K562 (cell line): ENCODE results near the gene NR1I3. TPM values are rescaled to one million over a fixed set of nuclear protein-coding genes. Genes with fewer than 3 reads are reported as not detected.

Experiments
- ATAC-seq: fragments of 200-7000 bp; cut with Tn5 transposase; 3 replicates; pipeline ENCODE4 v1.9.1; 2020; ENCODE audit warnings: moderate library complexity
- BruUV-seq: library from RNA; stranded (reverse); fragments of 400-500 nt; replicated peaks from 2 replicates; lab custom pipeline; 2021; lab: Mats Ljungman, UMichigan
- CTCF ChIA-PET: fragments of 300-600 bp; formaldehyde crosslinking; extraction: SDS; loops from one replicate; lab custom pipeline; 2021; ENCODE audit warnings: low intra/inter-chr PET ratio; lab: Yijun Ruan, JAX
- POLR2A ChIA-PET: fragments of 300-600, 350-650 bp; sonication (Branson Sonifier 250); formaldehyde crosslinking; extraction: SDS; loops from one replicate; lab custom pipeline; 2021; ENCODE audit warnings: antibody characterized with exemption, inconsistent platforms; lab: Yijun Ruan, JAX
- DNase-seq, 4 experiments: peaks; one replicate each; pipeline versions ENCODE4 v3.0.0 to v3.0.0-alpha.2; 2011 to 2018; ENCODE audit warnings: low spot score in 3 of 4, mixed read lengths in 3 of 4; ENCODE audit errors: extremely low read depth in 1 of 4
- FAIRE-seq: peaks from 2 replicates; lab custom pipeline; 2011; peaks lifted over from hg19 to GRCh38; lab: Jason Lieb, UNC
- H2AFZ ChIP-seq: 2 replicates; pipeline ENCODE4 v1.6.0; 2011; ENCODE audit warnings: low read depth, low read length, control low read depth, inconsistent platforms
- H3K27ac ChIP-seq: fragments of 200-600 bp; 3 replicates; pipeline ENCODE4 v1.8.0; 2011; ENCODE audit warnings: low read depth, mild to moderate bottlenecking, control low read depth, inconsistent platforms, low read length, moderate library complexity, mixed read lengths; ENCODE audit errors: extremely low read depth
- H3K27me3 ChIP-seq, 2 experiments: fragments of 300-600 bp in 1 of 2; 2 replicates in 1 of 2; 3 replicates in 1 of 2; pipeline versions ENCODE4 v1.6.0 to v1.8.0; 2011; ENCODE audit warnings: inconsistent platforms in 2 of 2, low read length in 2 of 2, mild to moderate bottlenecking in 1 of 2, mixed read lengths in 1 of 2, moderate library complexity in 1 of 2; ENCODE audit not compliant: control insufficient read depth in 2 of 2, insufficient read depth in 2 of 2
- H3K36me3 ChIP-seq: fragments of 300-600 bp; 3 replicates; pipeline ENCODE4 v1.8.0; 2011; ENCODE audit warnings: mild to moderate bottlenecking, low read length, inconsistent platforms; ENCODE audit not compliant: control insufficient read depth, insufficient read depth
- H3K4me1 ChIP-seq, 2 experiments: fragments of 200-600 bp in 1 of 2; replicated peaks in 1 of 2; 2 replicates in 1 of 2; 3 replicates in 1 of 2; pipeline versions ENCODE4 v1.5.1 to v1.8.0; 2011; ENCODE audit warnings: inconsistent platforms in 2 of 2, low read length in 2 of 2, mild to moderate bottlenecking in 1 of 2, mixed read lengths in 1 of 2, moderate library complexity in 1 of 2; ENCODE audit not compliant: control insufficient read depth in 2 of 2, insufficient read depth in 2 of 2
- H3K4me2 ChIP-seq: 2 replicates; pipeline ENCODE4 v1.6.1; 2011; ENCODE audit warnings: low read length, control low read depth, inconsistent platforms, mixed read lengths; ENCODE audit not compliant: insufficient read depth
- H3K4me3 ChIP-seq: fragments of 200-600 bp; sonication (generic), shearing (Covaris generic); 2 replicates; pipeline ENCODE4 v1.5.1; 2016; ENCODE audit warnings: control low read depth, inconsistent platforms
- H3K79me2 ChIP-seq: fragments of 200-600 bp; 3 replicates; pipeline ENCODE4 v1.8.0; 2011; ENCODE audit warnings: low read length, inconsistent platforms; ENCODE audit not compliant: control insufficient read depth, insufficient read depth
- H3K9ac ChIP-seq, 2 experiments: 2 replicates each; pipeline versions ENCODE4 v1.6.0 to v1.6.1; 2011; ENCODE audit warnings: low read depth in 2 of 2, low read length in 2 of 2, control low read depth in 1 of 2, inconsistent platforms in 1 of 2, mild to moderate bottlenecking in 1 of 2, mixed read lengths in 1 of 2; ENCODE audit not compliant: insufficient read depth in 1 of 2
- H3K9me1 ChIP-seq: one replicate; pipeline ENCODE4 v1.6.0; 2011; ENCODE audit warnings: inconsistent platforms, mild to moderate bottlenecking, low read length, moderate library complexity; ENCODE audit not compliant: control insufficient read depth, insufficient read depth
- H3K9me3 ChIP-seq: replicated peaks from 2 replicates; pipeline ENCODE4 v1.5.1; 2011; ENCODE audit warnings: low read depth, low read length, inconsistent platforms; ENCODE audit not compliant: control insufficient read depth, insufficient read depth
- H4K20me1 ChIP-seq: replicated peaks from 2 replicates; pipeline ENCODE4 v1.6.1; 2011; ENCODE audit warnings: low read length, inconsistent platforms, mixed read lengths; ENCODE audit not compliant: control insufficient read depth, insufficient read depth
- EGR1 ChIP-seq: fragments of 450-650 bp; conservative IDR thresholded peaks from 2 replicates; pipeline ENCODE4 v1.6.1; 2017; ENCODE audit warnings: mild to moderate bottlenecking
- HBP1 ChIP-seq: fragments of 450-650 bp; formaldehyde crosslinking; IDR thresholded peaks from 2 replicates; pipeline ENCODE4 v1.4.0; 2022; ENCODE audit warnings: missing genetic modification characterization
- PHTF2 ChIP-seq: fragments of 250-450 bp; sonication (Bioruptor Pico); IDR thresholded peaks from 2 replicates; pipeline ENCODE4 v1.5.0; 2021; ENCODE audit warnings: mild to moderate bottlenecking
- POLR2AphosphoS2 ChIP-seq: IDR thresholded peaks from 2 replicates; pipeline ENCODE4 v1.6.1; 2012; ENCODE audit warnings: low read length, improper control_type of control experiment
- POLR2G ChIP-seq: fragments of 200-400 bp; formaldehyde crosslinking; IDR thresholded peaks from 2 replicates; pipeline ENCODE4 v1.6.1; 2017; ENCODE audit warnings: low read depth, mild to moderate bottlenecking, antibody characterized with exemption, low read length, moderate library complexity
- RBFOX2 ChIP-seq: fragments of 200-400 bp; formaldehyde crosslinking; IDR thresholded peaks from 2 replicates; pipeline ENCODE4 v1.6.1; 2017; ENCODE audit warnings: low read depth, mild to moderate bottlenecking, low read length, moderate library complexity
- RERE ChIP-seq: sonication (generic); formaldehyde crosslinking; IDR thresholded peaks from 2 replicates; pipeline ENCODE4 v1.8.0; 2023; ENCODE audit warnings: missing genetic modification reagents, mild to moderate bottlenecking, borderline replicate concordance
- THRB ChIP-seq: fragments of 450-650 bp; formaldehyde crosslinking; conservative IDR thresholded peaks from 2 replicates; pipeline ENCODE4 v1.4.0; 2022; ENCODE audit warnings: mild to moderate bottlenecking, missing genetic modification characterization
- ZNF23 ChIP-seq: fragments of 250-450 bp; sonication (Bioruptor Pico); IDR thresholded peaks from 2 replicates; pipeline ENCODE4 v1.4.0; 2020; ENCODE audit warnings: mild to moderate bottlenecking
- ZNF445 ChIP-seq: fragments of 250-450 bp; sonication (Bioruptor Pico); IDR thresholded peaks from 2 replicates; pipeline ENCODE4 v1.4.0; 2020; ENCODE audit warnings: low read depth, mild to moderate bottlenecking, moderate library complexity
- WGBS: fragments of 100-300 bp; shearing (Covaris generic); methylation state at CpG from one replicate; pipeline ENCODE4 v1.1.6; 2016; ENCODE audit warnings: low coverage, mixed read lengths; ENCODE audit not compliant: insufficient coverage; ENCODE audit errors: missing lambda C conversion rate; 5-methylcytosine and 5-hydroxymethylcytosine counted together
- in situ Hi-C: fragments of 300-500 bp; cut with MboI; formaldehyde crosslinking; loops from 4 replicates; pipeline ENCODE4 v1.15.0; 2018; ENCODE audit warnings: inconsistent platforms, mixed read lengths
- intact Hi-C: fragments of 100-400 bp; cut with micrococcal nuclease; formaldehyde crosslinking; loops from 2 replicates; pipeline ENCODE4 v1.14.2; 2022
- polyA plus RNA-seq, 8 experiments: library from polyadenylated mRNA; depleted of rRNA in 4 of 8; stranded (reverse) in 5 of 8; unstranded in 3 of 8; fragments of >200 nt; fragmentation: Nextera tagmentation in 2 of 8; fragmentation: Illumina TruSeq in 1 of 8; extraction: Ambion mirVana in 2 of 8; extraction: Trizol in 1 of 8; gene quantifications; 2 replicates each; pipeline versions ENCODE4 v1.2.1 to v1.2.3, GENCODE V29; 2011 to 2014; ENCODE audit warnings: inconsistent platforms in 1 of 8, missing spikeins in 1 of 8
- total RNA-seq, 7 experiments: library from RNA; depleted of rRNA in 6 of 7; stranded (reverse); fragments of >200 nt in 6 of 7; fragmentation: Illumina TruSeq in 2 of 7; extraction: Trizol in 2 of 7; gene quantifications; 2 replicates each; pipeline versions ENCODE4 v1.2.1 to v1.2.3, GENCODE V29; 2011 to 2021; ENCODE audit warnings: low replicate concordance in 1 of 7

Gene NR1I3
- total and polyA plus RNA-seq, 9 of the 15 experiments (the other 6 are each of a cell fraction or from before 2014, with no cell fraction given): 0.11 TPM; not detected in 8

GRCh38 chr1:161216945-161217712, 20.9 kb downstream of the NR1I3 start (continued):
- no peak for TF ChIP-seq RERE (CRISPR knock-in tag)

- DNase-seq (peak in 1 of 4 experiments; percentile 11), ATAC-seq (peak; percentile 15), FAIRE-seq (no peak)
- POLR2A ChIA-PET: interaction anchor here (0.7 to 1.6 kb wide), 3 partner anchors 10 to 99 kb away, joined by 4 to 5 read pairs (median 4); partner anchors contain the start of genes SDHC and TOMM40L
- Histone ChIP-seq H3K9me3 (no peaks in the 10 kb centered on the region), H3K9ac (no peak within 1 kb of the TSS; a peak in 1 of 4 replicates), H3K4me2 (no peak within 1 kb of the TSS), H3K4me3 (no peak within 1 kb of the TSS), H3K79me2 (no peaks in the 10 kb centered on the region), H4K20me1 (no peaks in the 10 kb centered on the region), H3K4me1 (peaks cover 3 to 21% of the 10 kb centered on the region in 2 experiments; a peak in 4 of 5 replicates), H3K27ac (no peak within 1 kb of the TSS), H3K27me3 (no peaks in the 10 kb centered on the region), H2AFZ (no peak within 1 kb of the TSS), H3K9me1 (no peaks in the 10 kb centered on the region), H3K36me3 (peaks cover 45% of the 10 kb centered on the region)
- no TSS peak for BruUV-seq
- WGBS: 82% methylated on average over 9 of the region's 10 CpGs
- in situ Hi-C loops (no loop called here), intact Hi-C loops (no loop called here)
- CTCF ChIA-PET: no interaction called here
- TF ChIP-seq POLR2AphosphoS2 (no peak), THRB (CRISPR knock-in tag) (0 out of 2 replicates have a peak, but pooled peaks have one; percentile 25), RBFOX2 (0 out of 2 replicates have a peak, but pooled peaks have one; percentile 20), EGR1 (no peak), ZNF23 (no peak), PHTF2 (CRISPR knock-in tag) (no peak), ZNF445 (CRISPR knock-in tag) (no peak), POLR2G (0 out of 2 replicates have a peak, but pooled peaks have one; percentile 29), HBP1 (CRISPR knock-in tag) (no peak)
Observed at GRCh38 chr1:161215076-161215475, 22.9 kb downstream of the NR1I3 start, which contains the start of gene FCER1G. Gene FCER1G, plus strand, starts transcription at chr1:161215295. Its CDS starts 27 bp downstream, at chr1:161215322.
